ENCODE data around the gene GNG14.
"Not testable (repeated sequence)": the region's sequence is repeated elsewhere in the genome, so short reads cannot be mapped to it uniquely, and the experiment has no call there.

GNG14 gene

DNA sequence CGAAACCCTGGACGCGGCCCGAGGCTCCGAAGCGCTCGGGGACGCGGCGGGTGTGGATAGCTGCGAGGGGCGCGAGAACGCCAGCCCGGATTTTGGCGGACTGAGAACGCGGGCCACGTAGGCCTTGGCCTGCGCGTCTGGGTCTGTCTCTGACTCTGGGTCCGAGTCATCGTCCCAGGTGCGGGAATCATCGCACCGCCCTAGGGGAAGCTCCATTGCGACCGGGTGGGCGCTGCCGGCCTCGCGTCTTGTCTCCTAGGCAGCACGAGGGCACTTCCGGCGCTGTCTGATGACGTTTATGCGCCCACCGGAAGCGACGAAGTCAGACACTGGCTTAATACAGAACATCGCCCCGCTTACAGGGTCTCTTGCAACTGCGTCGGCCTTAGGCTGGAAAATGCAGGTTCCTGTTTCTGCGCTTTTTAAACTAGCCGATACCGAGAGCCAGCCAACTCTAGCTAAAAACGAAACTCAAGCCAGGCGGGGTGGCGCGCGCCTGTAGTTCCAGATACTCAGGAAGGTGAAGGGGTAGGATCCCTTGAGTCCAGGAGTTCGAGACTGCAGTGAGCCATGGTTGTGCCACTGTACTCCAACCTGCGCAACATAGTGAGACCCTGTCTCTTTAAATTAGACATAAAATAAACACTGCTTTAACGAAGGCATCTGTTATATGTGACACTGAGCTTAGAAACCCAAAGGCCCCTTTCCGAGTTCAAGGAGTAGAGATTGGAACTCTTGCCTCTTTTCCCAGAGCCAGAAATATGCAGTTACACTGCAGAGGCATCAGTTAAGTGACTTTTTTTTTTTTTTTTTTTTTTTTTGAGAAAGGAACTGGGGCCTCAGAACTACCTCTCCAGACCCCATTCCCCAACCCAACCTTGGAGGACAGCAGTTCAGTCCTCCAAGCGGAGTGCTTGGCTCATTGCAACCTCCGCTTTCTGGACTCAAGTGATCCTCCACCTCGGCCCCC is 8.9 kb downstream of the GNG14 start, which contains the start of gene FBXW9:
TSS of gene FBXW9 (minus strand) at position 266 of the 970 bp plus-strand sequence. CDS start at position 216, 50 bp downstream.
- FAIRE-seq, result no peak

DNA sequence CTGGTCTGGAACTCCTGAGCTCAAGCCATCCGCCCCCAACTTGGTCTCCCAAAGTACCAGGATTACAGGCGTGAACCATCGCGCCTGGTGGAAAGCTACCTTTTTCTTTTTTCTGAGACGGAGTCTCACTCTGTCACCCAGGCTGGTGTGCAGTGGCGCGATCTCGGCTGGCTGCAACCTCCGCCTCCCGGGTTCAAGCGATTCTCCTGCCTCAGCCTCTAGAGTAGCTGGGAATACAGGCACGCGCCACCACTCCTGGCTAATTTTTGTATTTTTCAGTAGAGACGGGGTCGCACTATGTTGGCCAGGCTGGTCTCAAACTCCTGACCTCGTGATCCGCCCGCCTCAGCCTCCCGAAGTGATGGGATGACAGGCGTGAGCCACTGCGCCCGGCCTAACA is 9.6 kb downstream of the GNG14 start:
- not testable (repeated sequence) for FAIRE-seq

DNA sequence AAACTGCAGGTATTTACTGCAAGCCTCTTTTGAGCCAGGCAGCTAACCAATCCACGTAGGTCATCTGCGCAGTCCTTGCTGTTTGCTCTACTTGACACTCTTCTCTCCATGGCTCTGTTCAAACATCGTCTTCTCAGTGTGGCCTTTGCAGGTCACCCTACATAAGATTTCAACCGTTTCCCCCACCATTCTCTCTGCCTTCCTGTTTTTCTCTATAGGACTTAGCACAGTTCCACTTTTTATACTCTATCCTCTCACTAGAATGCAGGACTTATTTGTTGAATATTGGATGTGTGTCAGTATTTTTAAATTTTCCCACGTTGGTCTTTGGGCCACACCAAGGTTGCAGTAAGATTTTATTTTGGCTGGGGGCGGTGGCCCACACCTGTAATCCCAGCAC is 10.3 kb downstream of the GNG14 start:
- FAIRE-seq, result no peak

DNA sequence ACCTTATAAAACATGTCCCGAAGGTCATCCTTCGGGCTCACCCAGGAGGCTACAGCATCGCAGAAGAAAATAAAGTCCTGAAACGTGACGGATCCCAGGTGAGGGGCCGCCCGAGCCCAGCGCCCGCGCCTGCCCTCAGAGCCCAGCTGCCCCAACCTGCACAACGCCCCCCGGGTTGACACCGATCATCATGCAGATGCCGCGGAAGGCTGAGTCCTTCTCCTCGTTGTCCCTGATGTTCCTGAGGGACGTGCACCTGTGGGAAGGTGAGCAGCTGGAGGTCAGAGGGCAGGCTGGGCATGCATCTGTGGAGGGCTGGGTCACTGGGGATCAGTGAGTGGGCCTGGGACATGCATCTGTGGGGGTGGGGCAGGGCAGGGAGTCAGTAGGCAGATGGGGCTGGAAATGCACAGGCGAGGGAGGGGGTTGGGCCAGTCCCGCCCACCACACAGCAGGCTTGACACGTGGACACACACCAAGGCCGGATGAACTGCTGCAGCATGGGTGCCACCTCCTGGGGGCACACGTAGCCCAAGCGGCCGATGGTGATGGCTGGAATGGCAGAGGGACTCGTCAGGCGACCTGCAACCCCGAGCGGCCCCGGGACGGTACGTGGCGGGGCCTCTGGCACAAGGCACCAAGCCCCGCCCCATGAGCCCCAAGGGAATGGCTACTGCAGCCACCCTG is 13.9 kb downstream of the GNG14 start:
- no peak for FAIRE-seq

DNA sequence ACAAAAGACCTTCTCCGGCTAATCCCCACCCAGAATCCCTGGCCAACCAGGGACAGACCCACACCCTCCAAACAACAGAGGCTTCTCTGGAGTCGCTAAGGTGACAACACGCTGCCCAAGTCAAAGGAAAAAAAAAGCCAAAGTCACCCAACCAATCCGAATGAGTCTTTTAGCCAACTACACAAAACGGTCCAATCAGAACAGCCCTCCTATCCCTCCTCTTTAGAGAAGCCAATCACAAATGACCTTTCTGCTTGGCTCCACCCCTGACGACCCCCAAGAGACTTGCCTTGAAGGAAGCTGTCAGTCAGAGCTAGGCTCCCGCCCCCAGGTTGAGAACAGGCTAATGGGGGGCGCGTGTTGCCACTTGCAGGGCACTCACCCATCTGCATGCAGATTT is 15.2 kb downstream of the GNG14 start:
- no peak for FAIRE-seq

DNA sequence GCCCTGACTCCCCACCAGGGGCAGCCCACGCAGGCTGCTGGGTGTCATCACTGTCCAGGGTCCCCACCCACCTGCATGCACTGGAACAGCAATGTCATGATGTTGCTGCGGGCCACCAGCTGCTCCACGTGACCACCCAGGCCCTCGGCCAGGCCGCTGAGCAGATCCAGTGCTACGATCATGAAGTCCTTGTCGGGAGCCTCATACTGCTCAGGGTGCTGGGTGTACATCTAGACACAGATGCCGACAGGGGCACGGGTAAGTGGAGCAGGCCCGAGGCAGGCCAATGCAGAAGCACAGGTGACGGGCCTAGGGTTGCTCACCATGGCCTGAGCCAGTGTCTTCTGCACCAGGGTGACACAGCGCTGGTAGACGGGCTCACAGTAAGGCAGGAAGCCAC is 17.4 kb downstream of the GNG14 start:
- FAIRE-seq, result no peak

DNA sequence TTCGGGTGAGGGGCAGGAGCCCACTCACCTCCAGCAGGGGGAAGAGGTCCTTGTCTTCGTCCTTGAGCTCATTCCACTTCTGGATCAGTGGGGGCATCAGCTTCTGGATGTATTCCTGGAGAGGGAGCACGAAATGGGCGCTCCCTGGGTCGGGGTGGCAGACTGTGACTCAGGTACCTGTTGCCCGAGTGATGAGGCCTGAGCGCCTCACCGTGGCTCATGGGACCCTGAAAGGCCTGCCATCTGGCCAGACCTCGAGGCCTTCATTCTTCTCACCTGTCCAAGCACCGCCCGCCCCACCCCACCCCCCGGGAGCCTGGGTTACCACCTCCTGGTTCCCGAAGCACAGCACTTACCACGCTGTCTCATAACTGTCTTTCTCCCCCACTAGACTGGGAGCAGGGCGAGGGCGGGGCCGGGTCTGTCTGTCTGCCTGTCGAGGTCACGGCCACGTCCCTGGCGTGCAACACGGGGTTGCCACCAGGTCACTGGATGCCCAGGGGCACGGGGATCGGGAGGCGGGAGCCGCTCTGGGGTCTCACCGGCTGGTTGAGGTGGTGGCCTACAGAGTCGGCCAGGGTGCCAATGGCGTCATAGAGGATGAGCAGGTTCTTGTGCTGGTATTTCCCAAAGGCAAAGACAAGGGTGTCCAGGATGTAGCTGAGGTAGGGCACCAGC is 18.0 kb downstream of the GNG14 start:
- no peak for FAIRE-seq

DNA sequence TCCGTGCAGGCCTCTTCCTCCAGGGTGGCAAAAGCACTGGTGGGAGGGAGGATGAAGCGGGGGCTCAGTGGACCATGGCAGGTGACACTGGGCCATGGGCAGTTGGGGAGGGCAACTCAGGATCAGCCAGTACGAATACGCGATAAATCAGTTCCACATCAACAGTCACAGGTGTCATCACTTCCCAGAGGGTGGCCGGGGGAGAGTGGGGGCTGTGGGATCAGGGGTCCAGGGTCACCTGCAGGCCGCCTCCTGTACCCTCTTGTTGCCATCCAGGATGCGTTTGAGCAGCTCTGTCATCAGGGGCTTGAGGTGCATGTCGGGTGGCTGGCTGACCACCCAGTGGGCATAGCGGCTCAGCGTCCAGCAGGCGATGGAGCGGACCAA is 18.5 kb downstream of the GNG14 start:
- no peak for FAIRE-seq

DNA sequence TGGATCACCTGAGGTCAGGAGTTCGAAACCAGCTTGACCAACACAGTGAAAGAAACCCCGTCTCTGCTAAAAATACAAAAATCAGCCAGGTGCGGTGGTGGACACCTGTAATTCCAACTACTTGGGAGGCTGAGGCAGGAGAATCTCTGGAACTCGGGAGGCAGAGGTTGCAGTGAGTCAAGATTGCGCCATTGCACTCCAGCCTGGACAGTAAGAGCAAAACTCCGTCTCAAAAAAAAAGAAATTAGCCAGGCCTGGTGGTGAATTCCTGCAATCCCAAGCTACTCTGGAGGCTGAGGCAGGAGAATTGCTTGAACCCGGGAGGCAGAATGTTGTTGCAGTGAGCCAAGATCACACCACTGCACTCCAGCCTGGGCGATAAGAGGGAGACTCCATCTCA is 20.8 kb downstream of the GNG14 start:
- FAIRE-seq, result no peak

DNA sequence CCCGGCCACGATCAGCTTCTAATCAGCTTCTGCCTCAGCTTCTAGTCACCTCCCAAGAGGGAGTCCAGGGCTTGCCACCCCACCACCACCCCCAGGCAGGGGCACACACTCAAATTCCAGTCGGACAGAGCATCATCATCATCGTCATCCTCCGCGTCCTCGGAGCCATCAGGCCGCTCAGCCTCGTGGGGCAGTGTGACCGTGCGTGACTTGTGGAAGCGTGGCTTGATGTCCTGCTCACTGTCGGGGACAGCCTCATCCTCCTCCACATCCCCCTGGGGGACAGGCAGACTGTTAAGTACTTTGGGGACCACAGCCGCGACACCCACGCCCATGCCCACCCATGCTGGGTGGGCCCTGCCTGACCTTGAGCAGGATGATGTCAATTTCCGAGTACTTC is 23.4 kb downstream of the GNG14 start:
- no peak for FAIRE-seq

DNA sequence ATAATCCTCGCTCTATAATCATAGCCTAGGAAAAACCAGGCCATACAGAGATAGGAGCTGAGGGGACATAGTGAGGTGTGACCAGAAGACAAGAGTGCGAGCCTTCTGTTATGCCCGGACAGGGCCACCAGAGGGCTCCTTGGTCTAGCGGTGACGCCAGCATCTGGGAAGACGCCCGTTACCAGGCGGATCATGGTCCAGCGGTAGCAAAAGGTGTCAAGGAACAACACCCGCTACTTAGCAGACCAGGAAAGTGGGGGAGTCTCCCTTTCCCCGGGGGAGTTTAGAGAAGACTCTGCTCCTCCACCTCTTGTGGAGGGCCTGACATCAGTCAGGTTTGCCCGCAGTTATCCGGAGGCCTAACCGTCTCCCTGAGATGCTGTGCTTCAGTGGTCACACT is 24.3 kb downstream of the GNG14 start:
- FAIRE-seq, result not testable (repeated sequence)

DNA sequence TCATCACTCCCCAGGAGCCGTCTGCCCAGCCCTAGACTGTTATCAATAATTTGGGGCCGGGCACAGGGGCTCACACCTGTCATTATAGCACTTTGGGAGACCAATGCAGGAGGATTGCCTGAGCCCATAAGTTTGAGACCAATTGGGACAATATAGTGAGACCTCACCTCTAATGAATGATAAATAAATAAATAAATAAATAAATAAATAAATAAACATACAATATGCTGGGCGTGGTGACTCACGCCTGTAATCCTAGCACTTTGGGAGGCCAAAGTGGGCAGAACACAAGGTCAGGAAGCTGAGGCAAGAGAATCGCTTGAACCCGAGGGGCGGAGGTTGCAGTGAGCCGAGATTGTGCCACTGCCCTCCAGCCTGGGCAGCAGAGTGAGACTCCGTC is 25.5 kb downstream of the GNG14 start:
- FAIRE-seq, result not testable (repeated sequence)

DNA sequence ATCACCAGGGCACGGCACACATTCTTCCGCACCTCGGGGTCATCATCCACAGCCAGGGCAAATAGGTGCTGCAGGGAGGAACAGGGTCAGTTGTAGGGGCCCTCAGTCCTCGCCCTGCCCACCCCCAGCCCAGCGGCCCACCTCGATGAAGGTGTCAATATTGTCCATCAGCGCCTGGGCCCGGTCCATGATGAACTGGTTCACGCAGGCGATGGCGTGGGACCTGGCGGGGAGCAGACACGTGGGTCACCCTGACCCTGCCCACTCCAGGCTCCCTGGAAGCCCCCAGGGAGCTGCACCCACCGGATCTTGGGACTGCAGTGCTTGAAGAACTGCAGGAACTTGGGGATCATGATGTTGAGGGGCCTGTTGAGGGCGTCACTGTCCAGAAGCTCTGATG is 27.3 kb downstream of the GNG14 start:
- FAIRE-seq, result no peak

DNA sequence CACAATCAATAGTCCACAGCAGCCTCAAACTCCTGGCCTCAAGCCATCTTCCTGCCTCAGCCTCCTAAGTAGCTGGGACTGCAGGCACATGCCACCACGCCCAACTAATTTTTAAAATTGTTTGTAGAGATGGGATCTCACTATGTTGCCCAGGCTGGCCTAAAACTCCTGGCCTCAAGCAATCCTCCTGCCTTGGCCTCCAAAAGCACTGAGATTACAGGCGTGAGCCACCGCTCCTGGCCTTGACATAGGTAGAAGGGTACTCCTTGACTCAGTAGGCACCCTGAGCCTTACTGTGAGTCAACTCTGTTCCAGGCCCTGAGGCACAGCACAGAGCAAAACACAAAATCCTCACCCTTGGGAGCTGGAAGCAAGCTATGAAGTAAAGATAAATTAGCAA is 28.1 kb downstream of the GNG14 start:
- FAIRE-seq, result no peak

DNA sequence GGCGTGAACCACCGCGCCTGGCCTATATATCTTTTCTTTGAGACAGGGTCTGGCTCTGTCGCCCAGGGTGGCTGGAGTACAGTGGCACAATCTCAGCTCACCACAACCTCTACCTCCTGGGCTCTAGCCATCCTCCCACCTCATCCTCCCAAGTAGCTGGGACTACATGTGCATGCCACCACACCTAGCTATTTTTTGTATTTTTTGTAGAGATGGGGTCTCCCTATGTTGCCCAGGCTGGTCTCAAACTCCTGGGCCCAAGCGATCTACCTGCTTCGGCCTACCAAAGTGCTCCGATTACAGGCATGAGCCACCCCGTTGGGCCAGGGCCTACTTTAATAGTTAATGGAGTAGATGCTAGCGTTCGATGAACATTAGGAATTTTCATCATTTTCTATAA is 32.5 kb downstream of the GNG14 start:
- no peak for FAIRE-seq

DNA sequence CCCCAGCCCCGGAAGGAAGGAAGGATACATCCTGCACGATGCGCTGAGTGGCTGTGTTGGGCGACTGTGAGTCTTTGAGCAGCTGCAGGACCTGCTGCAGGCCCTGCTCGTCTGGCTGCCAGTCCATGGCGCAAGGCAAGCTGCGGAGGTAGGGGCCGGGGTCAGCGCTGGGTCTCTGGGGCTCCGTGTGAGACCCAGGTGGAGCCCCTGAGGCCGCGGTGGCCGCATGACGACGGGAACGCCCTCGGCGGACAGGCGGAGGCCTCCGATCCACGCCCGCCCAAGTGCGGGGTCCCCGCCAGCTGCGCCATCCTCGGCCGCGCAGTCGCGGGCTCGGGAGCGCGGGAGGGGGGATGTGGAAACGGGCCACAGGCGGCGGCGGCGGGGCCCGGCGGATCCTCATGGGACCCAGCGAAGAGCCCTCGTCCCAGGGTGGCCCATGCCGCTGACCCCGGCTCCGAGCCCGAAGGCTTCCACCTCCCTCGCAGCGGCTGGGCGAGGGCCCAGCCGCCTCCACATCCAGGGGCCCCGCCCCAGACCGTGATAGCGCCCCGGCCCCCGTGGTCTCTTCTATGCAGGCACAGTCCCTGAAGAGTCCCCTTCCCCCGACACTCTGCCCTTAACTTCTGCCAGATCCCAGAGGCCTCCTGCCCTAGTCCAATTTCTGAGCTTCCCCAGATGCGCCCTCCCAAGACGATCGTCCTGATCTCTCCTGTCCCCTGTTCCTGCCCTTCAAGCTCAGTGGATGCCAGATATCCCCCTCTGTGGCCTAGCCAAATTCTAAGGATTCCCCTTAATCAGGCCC is 33.3 kb downstream of the GNG14 start:
- FAIRE-seq, result no peak

DNA sequence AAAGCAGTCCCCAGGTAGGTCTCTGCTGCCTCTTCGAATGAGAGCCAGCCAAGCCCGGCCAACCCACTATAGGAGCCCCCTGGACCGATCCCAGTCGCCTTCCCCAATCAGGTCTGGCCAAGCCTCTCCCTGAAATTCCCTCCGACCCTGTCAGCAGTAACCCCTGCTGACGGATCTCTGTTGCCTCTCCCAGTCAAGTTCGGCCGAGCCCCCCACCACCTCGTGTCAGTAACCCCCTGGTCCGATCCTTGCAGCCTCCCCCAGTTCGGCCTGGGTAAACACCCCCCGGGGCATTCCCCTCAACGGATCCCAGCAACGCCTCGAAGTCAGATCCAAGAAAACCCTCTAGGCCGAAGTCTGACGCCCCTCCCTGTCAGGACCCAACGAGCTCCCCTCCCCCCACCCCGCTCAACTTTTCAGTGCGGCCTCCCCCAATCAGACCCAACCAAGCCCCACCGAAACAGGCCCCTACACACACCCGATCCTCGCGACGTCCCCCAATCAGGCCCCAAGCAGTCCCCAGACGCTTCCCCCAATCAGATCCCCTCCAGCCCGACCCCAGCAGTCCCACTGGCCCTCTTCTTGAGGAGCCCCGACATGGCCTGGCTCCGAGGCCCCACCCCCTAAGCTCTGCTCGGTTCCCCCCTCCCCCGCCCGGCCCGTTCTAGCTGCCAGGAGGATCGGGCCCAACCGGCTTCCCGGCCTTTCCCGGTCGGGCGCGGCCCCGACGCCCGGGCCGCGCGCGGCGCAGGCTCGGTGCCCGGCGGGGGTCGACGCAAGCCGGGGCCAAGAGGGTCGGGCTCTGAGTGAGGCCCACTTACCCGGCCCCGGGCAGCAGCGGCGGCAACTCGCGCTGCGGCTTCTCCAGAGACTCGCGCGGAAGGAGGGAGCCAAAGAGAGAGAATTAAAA is 34.1 kb downstream of the GNG14 start:
- FAIRE-seq, result no peak

DNA sequence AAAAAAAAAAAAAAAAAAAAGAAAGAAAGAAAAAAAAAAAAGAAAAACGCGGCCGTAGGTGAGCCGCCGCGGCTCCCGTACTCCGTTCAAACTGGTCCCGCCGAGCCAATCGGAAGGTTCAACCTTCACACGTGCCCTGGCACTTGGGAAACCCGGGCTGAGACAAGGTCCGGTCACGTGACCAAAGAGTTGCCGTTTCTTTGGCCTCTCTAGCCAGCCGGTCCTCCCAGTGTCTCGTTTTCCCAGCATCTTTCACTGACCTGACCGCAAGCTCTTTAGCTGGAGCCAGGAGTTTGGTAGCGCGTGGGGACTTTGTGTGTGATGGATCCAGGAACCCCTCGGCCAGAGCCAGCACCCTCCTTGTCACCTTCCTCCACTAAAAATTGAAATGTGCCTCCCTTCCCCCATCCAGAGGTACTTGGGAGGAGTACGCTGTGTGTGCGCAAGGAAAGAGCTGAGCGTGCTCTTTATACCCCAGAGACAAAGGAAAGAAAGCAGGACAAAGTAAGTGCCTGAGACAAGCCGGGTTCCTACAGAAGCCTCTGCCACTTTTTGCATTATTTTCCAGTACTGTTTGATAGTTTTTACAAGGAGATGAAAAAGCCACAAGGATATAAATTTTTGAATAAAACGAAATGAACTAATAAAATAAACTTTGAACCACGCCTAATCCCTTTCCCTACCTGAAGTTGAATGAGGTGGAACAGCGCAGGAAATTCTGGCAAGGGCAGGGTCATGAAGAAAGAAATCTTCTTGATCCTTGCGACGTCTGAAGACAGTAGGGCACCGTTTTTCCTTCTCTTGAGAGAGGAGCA is 35.0 kb downstream of the GNG14 start:
- peak; percentile 97 for FAIRE-seq

DNA sequence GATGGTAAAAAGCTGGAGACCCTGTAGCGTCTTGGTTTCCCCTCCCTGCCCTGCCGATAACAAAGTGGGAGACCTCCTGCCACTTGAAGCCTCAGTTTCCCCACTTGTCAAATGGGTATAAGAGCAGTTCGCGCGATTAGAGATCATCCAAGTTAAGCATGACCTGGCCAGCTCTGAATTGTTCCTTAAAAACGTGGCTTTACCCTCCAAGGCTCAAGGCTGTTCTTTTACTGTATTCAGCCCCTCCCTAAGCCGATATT is 35.5 kb downstream of the GNG14 start:
- FAIRE-seq, result no peak

DNA sequence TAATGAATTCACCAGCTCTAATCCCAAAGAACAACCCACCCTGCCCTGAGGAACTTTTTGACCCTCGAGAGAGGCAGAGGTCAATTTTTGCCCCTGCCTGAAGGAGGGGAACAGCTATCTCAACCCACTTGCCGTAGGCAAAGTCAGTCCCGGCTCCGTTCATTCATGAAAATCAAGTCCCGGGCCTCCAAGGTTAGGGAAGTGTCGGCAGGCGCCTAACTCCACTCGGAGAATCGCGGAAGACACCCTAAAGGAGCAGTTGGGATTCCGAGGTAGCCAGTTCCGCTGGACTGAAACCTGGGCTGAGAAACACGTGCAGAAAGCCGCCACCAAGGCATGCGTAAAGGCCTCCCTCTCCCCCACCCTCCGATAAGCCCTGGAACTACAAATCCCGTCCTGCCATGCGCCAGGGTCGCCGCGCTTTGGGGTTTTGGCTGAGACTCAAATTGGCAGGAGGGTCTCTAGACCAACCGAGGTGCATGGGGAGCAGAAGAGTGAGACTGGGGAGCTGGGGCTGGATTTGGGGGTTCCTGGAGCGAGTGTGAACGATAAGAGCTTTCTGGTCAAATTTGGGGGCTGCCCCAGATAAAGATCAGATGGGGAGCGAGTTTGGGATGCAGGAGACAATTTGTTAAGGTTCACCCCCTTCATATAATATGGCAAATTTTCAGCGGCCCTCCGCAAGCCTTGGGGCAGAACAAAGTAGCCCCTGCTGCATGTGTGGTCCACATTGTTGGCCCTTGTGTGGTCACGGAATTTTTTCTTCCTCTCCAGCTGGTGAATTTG is 36.0 kb downstream of the GNG14 start, which contains the start of gene TNPO2:
TSS of gene TNPO2 (minus strand) at position 292 of the 786 bp plus-strand sequence. CDS start 2,955 bp downstream, outside the sequence.
- FAIRE-seq, result no peak
